K562 (cell line): ENCODE data around the gene CCDC27. TPM values are rescaled to one million over a fixed set of nuclear protein-coding genes. Genes with fewer than 3 reads are reported as not detected.

Source experiments
- BMI1 ChIP-seq: fragments of 150-350 bp; IDR thresholded peaks from 2 replicates; pipeline ENCODE4 v1.6.1; 2014; ENCODE audit warnings: low read length
- ELF4 ChIP-seq: fragments of 450-650 bp; formaldehyde crosslinking; IDR thresholded peaks from 2 replicates; pipeline ENCODE4 v1.4.0; 2022; ENCODE audit warnings: missing genetic modification characterization
- FOXJ3 ChIP-seq: sonication (generic); formaldehyde crosslinking; IDR thresholded peaks from 2 replicates; pipeline ENCODE4 v1.4.0; 2020; ENCODE audit warnings: mild to moderate bottlenecking, missing genetic modification reagents
- GATA2 ChIP-seq: sonication (generic); formaldehyde crosslinking; IDR thresholded peaks from 2 replicates; pipeline ENCODE4 v1.4.0; 2020; ENCODE audit warnings: mild to moderate bottlenecking, missing genetic modification reagents
- JUNB ChIP-seq: fragments of 450-650 bp; formaldehyde crosslinking; conservative IDR thresholded peaks from 2 replicates; pipeline ENCODE4 v1.4.0; 2020; ENCODE audit warnings: mild to moderate bottlenecking
- KDM4B ChIP-seq, 2 experiments: fragments of 450-650 bp in 1 of 2; sonication (generic) in 1 of 2; IDR thresholded peaks; 2 replicates each; pipeline ENCODE4 v1.6.1; 2016 to 2017; ENCODE audit warnings: borderline replicate concordance in 2 of 2, antibody characterized with exemption in 1 of 2, low read depth in 1 of 2, mild to moderate bottlenecking in 1 of 2
- MXI1 ChIP-seq: IDR thresholded peaks from 2 replicates; pipeline ENCODE4 v1.6.1; 2011; ENCODE audit warnings: low read depth, mild to moderate bottlenecking, improper control_type of control experiment, low read length
- PRPF4 ChIP-seq: fragments of 200-400 bp; formaldehyde crosslinking; IDR thresholded peaks from one replicate; pipeline ENCODE4 v1.6.1; 2017; ENCODE audit warnings: low read length, low read depth, mild to moderate bottlenecking; ENCODE audit not compliant: insufficient read depth, poor library complexity, severe bottlenecking
- SMAD1 ChIP-seq: fragments of 150-350 bp; IDR thresholded peaks from 2 replicates; pipeline ENCODE4 v1.6.1; 2014; ENCODE audit warnings: low read length, low read depth; ENCODE audit not compliant: partially characterized antibody
- SRSF1 ChIP-seq: fragments of 200-400 bp; formaldehyde crosslinking; IDR thresholded peaks from 2 replicates; pipeline ENCODE4 v1.6.1; 2017; ENCODE audit warnings: mild to moderate bottlenecking, low read depth, low read length, moderate library complexity
- SRSF9 ChIP-seq: fragments of 200-400 bp; formaldehyde crosslinking; IDR thresholded peaks from 2 replicates; pipeline ENCODE4 v1.6.1; 2017; ENCODE audit warnings: low read depth, low read length, borderline replicate concordance
- TBP ChIP-seq: optimal IDR thresholded peaks from 2 replicates; pipeline ENCODE3; 2011; ENCODE audit warnings: low read depth, low read length, improper control_type of control experiment
- ZNF121 ChIP-seq: sonication (generic); formaldehyde crosslinking; conservative IDR thresholded peaks from 2 replicates; pipeline ENCODE4 v1.8.0; 2022; ENCODE audit warnings: missing genetic modification reagents
- ZNF140 ChIP-seq: fragments of 250-450 bp; sonication (Bioruptor Pico); IDR thresholded peaks from 2 replicates; pipeline ENCODE4 v1.8.0; 2021; ENCODE audit warnings: moderate library complexity, mild to moderate bottlenecking, inconsistent platforms
- ZNF165 ChIP-seq: fragments of 250-450 bp; sonication (Bioruptor Pico); IDR thresholded peaks from 2 replicates; pipeline ENCODE4 v1.4.0; 2020; ENCODE audit warnings: borderline replicate concordance
- ZNF79 ChIP-seq: fragments of 250-450 bp; sonication (Bioruptor Pico); IDR thresholded peaks from 2 replicates; pipeline ENCODE4 v1.4.0; 2020; ENCODE audit warnings: low read depth, mild to moderate bottlenecking, moderate library complexity
- polyA plus RNA-seq, 8 experiments: library from polyadenylated mRNA; depleted of rRNA in 4 of 8; stranded (reverse) in 5 of 8; unstranded in 3 of 8; fragments of >200 nt; fragmentation: Nextera tagmentation in 2 of 8; fragmentation: Illumina TruSeq in 1 of 8; extraction: Ambion mirVana in 2 of 8; extraction: Trizol in 1 of 8; gene quantifications; 2 replicates each; pipeline versions ENCODE4 v1.2.1 to v1.2.3, GENCODE V29; 2011 to 2014; ENCODE audit warnings: inconsistent platforms in 1 of 8, missing spikeins in 1 of 8
- total RNA-seq, 7 experiments: library from RNA; depleted of rRNA in 6 of 7; stranded (reverse); fragments of >200 nt in 6 of 7; fragmentation: Illumina TruSeq in 2 of 7; extraction: Trizol in 2 of 7; gene quantifications; 2 replicates each; pipeline versions ENCODE4 v1.2.1 to v1.2.3, GENCODE V29; 2011 to 2021; ENCODE audit warnings: low replicate concordance in 1 of 7
- TF ChIP-seq, protein P1 (sequence below), 2 experiments: fragments of 200-800 bp in 1 of 2; sonication (Bioruptor generic) in 1 of 2; sonication (generic) in 1 of 2; formaldehyde crosslinking in 1 of 2; IDR thresholded peaks in 1 of 2; conservative IDR thresholded peaks in 1 of 2; 2 replicates each; pipeline versions ENCODE4 v1.5.0 to v1.6.1; 2016 to 2020; ENCODE audit warnings: missing compliant biosample characterization in 1 of 2, missing genetic modification characterization in 1 of 2, missing genetic modification reagents in 1 of 2
- TF ChIP-seq, protein P2 (sequence below): fragments of 450-650 bp; IDR thresholded peaks from 2 replicates; pipeline ENCODE4 v1.6.1; 2018; ENCODE audit warnings: mild to moderate bottlenecking, low read depth; ENCODE audit not compliant: partially characterized antibody
- TF ChIP-seq, protein P3 (sequence below): fragments of 450-650 bp; IDR thresholded peaks from 2 replicates; pipeline ENCODE4 v1.7.0; 2016; ENCODE audit warnings: borderline replicate concordance
- TF ChIP-seq, protein P4 (sequence below): fragments of 250-450 bp; sonication (Bioruptor Pico); IDR thresholded peaks from 2 replicates; pipeline ENCODE4 v1.4.0; 2020; ENCODE audit warnings: mild to moderate bottlenecking

The CCDC27 gene
- total and polyA plus RNA-seq, 9 of the 15 experiments (the other 6 are each of a cell fraction or from before 2014, with no cell fraction given) = 0.01 to 0.04 TPM; not detected in 7

DNA sequence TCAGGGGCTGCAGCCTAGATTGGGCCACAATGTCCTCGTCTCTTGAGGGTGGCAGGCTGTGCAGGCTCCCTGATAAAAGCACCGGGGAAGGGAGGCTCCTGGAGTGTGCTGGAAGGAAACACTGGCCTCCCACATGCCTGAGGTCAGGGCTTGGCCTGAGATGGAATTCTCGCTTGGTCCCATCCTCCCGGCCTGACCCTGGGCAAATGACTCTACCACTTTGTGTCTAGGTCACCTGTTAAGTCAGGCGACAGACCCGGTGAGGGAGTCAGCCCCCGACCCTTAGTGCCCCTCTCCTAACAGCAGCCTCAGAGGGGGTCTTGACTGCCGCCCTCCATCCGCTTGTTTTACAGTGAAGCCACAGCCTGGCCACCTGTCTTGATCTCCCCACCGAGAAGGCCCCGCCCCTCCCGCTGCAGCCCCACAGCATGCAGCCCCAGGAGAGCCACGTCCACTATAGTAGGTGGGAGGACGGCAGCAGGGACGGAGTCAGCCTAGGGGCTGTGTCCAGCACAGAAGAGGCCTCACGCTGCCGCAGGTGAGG lies 22.8 kb downstream of the CCDC27 start (continued):
- TF ChIP-seq, protein P1, sequence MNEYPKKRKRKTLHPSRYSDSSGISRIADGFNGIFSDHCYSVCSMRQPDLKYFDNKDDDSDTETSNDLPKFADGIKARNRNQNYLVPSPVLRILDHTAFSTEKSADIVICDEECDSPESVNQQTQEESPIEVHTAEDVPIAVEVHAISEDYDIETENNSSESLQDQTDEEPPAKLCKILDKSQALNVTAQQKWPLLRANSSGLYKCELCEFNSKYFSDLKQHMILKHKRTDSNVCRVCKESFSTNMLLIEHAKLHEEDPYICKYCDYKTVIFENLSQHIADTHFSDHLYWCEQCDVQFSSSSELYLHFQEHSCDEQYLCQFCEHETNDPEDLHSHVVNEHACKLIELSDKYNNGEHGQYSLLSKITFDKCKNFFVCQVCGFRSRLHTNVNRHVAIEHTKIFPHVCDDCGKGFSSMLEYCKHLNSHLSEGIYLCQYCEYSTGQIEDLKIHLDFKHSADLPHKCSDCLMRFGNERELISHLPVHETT (CRISPR knock-in tag; conservative IDR thresholded peaks at IDR 0.05 in 1 of 2, IDR thresholded peaks at IDR 0.05 in 1 of 2) = no peak; a peak in 1 of 4 replicates
- TF ChIP-seq ZNF140 (CRISPR knock-in tag) (no peak), ELF4 (0 out of 2 replicates have a peak, but pooled peaks have one; percentile 75), ZNF79 (CRISPR knock-in tag) (no peak), FOXJ3 (CRISPR knock-in tag) (no peak), GATA2 (CRISPR knock-in tag) (peak; percentile 94), PRPF4 (no peak), KDM4B (IDR thresholded peaks at IDR 0.05; ENCODE audit: borderline replicate concordance in 2 of 2, low read depth in 1 of 2) (no peak), ZNF121 (CRISPR knock-in tag) (no peak), JUNB (CRISPR knock-in tag) (no peak), SMAD1 (peak; percentile 69), BMI1 (no peak), SRSF9 (no peak), MXI1 (peak; percentile 73), TBP (peak; percentile 35), ZNF165 (CRISPR knock-in tag) (no peak), SRSF1 (no peak)
- TF ChIP-seq, protein P2, sequence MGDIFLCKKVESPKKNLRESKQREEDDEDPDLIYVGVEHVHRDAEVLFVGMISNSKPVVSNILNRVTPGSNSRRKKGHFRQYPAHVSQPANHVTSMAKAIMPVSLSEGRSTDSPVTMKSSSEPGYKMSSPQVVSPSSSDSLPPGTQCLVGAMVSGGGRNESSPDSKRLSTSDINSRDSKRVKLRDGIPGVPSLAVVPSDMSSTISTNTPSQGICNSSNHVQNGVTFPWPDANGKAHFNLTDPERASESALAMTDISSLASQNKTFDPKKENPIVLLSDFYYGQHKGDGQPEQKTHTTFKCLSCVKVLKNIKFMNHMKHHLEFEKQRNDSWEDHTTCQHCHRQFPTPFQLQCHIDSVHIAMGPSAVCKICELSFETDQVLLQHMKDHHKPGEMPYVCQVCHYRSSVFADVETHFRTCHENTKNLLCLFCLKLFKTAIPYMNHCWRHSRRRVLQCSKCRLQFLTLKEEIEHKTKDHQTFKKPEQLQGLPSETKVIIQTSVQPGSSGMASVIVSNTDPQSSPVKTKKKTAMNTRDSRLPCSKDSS = no peak
- TF ChIP-seq, protein P3, sequence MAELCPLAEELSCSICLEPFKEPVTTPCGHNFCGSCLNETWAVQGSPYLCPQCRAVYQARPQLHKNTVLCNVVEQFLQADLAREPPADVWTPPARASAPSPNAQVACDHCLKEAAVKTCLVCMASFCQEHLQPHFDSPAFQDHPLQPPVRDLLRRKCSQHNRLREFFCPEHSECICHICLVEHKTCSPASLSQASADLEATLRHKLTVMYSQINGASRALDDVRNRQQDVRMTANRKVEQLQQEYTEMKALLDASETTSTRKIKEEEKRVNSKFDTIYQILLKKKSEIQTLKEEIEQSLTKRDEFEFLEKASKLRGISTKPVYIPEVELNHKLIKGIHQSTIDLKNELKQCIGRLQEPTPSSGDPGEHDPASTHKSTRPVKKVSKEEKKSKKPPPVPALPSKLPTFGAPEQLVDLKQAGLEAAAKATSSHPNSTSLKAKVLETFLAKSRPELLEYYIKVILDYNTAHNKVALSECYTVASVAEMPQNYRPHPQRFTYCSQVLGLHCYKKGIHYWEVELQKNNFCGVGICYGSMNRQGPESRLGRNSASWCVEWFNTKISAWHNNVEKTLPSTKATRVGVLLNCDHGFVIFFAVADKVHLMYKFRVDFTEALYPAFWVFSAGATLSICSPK = no peak
- TF ChIP-seq, protein P4, sequence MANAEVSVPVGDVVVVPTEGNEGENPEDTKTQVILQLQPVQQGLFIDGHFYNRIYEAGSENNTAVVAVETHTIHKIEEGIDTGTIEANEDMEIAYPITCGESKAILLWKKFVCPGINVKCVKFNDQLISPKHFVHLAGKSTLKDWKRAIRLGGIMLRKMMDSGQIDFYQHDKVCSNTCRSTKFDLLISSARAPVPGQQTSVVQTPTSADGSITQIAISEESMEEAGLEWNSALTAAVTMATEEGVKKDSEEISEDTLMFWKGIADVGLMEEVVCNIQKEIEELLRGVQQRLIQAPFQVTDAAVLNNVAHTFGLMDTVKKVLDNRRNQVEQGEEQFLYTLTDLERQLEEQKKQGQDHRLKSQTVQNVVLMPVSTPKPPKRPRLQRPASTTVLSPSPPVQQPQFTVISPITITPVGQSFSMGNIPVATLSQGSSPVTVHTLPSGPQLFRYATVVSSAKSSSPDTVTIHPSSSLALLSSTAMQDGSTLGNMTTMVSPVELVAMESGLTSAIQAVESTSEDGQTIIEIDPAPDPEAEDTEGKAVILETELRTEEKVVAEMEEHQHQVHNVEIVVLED (CRISPR knock-in tag) = no peak
